Measurements from ENCODE around the gene TBC1D10A.

GRCh38 chr22:30340911-30341685 lies 14.4 kb upstream of the TBC1D10A start:
- TF ChIP-seq RAD21 (IDR thresholded peaks at IDR 0.05; ENCODE audit: low read length) (no peak), CTCF (IDR thresholded peaks at IDR 0.05) (no peak), USF2 (IDR thresholded peaks at IDR 0.05; ENCODE audit: borderline replicate concordance, low read depth, low read length) (no peak), YY1 (IDR thresholded peaks at IDR 0.05; ENCODE audit: low read depth) (no peak), RFX5 (IDR thresholded peaks at IDR 0.05; ENCODE audit: low read length) (no peak)
